HG03520 (cell line): Measurements from ENCODE around the gene NOP9.

Experiments used
- ATAC-seq: cut with Tn5 transposase; IDR thresholded peaks from one replicate; pipeline ENCODE4 v1.9.1; 2021; ENCODE audit warnings: mild to moderate bottlenecking, moderate library complexity; ENCODE audit not compliant: unreplicated experiment

The NOP9 gene, protein sequence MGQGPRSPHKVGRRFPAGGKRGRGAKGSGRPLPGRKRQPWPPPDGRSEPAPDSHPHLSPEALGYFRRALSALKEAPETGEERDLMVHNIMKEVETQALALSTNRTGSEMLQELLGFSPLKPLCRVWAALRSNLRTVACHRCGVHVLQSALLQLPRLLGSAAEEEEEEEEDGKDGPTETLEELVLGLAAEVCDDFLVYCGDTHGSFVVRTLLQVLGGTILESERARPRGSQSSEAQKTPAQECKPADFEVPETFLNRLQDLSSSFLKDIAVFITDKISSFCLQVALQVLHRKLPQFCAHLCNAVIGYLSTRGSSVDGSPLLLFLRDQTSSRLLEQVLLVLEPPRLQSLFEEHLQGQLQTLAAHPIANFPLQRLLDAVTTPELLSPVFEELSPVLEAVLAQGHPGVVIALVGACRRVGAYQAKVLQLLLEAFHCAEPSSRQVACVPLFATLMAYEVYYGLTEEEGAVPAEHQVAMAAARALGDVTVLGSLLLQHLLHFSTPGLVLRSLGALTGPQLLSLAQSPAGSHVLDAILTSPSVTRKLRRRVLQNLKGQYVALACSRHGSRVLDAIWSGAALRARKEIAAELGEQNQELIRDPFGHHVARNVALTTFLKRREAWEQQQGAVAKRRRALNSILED

DNA sequence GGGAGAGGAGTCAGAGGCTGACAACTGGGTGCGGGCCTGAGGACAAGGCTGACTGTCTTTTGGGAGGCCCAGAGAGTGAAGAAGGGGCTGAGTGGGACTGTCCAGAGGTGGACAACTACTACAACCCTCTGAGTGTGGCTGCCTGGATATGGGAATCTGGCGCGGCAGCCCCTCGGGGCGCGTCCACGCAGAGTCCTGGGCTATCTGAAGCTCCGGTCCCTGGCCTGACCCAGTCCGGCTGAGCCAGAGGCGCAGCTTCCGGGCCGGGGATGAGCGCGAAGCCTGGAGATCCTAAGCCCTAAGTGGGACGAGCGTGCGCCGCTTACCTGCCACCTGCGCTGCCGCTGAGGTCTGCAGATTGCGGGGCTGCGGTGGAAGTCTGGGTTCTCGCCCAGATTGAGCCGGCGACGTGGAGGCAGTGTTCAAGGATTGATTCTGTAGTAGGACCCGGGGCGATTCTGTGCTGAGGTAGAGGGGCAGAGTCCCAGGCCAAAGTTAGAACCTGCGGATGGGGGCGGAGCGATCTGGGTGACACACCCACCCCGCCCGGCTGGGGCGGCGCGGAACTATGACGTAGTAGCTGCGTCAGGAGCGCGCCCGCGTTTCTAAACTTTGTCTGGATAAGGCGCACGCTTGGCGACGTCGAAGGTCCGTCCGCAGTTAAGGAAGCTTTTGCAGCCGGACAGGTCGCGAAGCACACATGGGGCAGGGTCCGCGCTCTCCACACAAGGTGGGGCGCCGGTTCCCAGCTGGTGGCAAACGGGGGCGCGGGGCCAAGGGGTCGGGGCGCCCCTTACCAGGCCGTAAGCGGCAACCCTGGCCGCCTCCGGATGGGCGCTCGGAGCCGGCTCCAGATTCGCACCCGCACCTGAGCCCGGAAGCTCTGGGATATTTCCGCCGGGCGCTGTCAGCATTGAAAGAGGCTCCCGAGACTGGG is at the start of gene NOP9, which contains the start of gene DHRS1:
Gene NOP9, plus strand, starts transcription at position 596 of the 937 bp plus-strand sequence. Its CDS starts 105 bp downstream, at position 701.
Gene DHRS1, minus strand, starts transcription at position 526 of the 937 bp plus-strand sequence. CDS start 674 bp downstream, outside the sequence.
- peak; percentile 68 for ATAC-seq

DNA sequence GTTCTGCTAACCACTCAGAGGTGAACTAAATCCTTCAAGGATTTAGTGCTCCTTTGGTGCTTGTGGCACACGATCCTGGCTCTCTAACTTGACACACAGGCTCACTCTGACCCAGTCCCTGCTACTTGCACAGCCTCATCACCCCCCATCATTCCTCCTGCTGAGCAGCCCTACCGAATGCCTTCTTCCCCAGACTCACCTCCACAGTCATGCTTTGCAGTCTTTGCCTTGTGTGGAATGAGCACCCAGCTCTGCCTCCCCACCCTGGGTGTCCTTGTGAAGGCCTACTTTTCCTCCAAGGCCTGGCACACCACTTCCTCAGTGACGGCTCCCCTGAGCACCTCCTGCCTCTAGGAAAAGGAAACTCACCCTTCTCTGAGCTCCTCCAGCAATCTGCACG is 49.3 kb upstream of the NOP9 start:
- no peak for ATAC-seq

DNA sequence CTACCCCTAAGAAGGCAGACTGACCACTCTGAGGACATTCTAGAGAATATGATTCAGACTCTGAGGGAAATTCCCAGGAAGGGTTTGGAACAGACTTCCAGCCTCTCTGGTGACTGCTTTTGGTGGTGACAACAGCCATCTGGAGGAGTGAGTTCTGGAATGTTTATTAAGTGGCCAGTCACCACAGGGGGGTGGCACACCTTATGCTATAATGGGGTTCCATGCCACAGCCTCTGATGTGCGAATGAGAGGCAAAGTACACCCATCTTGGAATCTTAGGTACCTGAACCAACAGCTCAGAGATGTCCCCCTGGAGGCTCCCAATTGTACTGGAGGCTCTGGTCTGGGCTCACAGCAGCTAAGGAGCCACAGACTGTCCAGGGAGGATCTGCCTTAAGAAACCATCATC is 47.8 kb upstream of the NOP9 start:
- ATAC-seq = no peak

DNA sequence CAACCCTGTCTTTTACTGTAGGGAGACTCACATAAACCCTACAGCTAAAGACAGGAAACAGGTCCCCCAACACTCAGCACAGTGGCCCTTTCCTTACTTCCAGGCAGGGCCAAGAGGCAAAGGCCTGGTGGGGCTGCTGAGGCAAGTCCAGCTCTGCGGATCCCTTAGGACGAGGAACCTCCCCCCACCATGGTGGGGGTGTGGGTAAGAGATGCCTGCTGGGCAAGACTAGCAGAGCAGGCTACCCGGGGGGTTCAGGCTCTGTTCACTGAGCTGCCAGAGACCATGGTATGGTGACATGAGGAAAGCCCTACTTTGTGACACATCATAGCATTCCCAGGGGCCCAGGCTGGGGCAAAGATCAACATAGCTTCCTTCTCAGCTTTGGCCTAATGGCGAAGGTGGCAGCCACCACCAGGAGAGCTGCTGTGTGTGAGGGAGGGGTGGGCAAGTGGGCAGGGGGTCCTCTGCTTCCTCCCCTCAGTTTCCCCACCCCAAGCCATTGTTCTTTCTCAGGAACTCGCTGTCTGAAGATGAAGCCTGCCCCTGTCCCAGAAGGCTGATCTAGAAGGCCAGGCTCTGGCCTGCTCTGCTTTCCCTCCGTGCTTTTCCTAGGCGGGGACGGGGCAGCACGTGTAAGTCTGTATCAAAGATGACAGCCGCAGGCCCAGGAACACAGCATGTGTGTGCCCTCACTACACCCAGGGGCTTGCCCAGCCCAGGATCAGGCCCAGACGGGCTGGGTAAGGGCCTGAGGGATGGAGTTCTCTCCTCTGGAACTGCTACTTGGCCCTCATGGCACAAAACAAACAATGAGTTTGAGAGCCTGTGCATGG is 47.1 kb upstream of the NOP9 start:
- no peak for ATAC-seq

DNA sequence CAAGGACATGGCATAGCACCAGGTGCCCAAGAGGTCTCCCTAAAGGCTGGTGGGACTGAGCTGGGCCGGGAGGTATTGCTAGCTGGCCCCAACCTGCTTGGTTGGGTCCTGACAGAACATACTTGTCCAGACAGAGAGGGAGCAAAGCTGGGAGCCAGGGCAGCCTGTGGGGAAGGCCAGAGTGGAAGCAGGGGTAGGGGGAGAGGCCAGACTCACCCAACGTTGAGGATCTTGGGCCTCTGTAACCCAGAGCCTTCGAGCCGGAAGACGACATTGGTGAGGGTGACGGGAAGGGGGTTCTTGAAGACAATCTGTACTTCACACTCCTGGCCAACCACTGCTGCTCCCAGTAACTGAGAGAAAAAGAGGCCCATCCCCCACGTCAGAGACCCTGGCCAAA is 45.7 kb upstream of the NOP9 start:
- ATAC-seq = no peak

DNA sequence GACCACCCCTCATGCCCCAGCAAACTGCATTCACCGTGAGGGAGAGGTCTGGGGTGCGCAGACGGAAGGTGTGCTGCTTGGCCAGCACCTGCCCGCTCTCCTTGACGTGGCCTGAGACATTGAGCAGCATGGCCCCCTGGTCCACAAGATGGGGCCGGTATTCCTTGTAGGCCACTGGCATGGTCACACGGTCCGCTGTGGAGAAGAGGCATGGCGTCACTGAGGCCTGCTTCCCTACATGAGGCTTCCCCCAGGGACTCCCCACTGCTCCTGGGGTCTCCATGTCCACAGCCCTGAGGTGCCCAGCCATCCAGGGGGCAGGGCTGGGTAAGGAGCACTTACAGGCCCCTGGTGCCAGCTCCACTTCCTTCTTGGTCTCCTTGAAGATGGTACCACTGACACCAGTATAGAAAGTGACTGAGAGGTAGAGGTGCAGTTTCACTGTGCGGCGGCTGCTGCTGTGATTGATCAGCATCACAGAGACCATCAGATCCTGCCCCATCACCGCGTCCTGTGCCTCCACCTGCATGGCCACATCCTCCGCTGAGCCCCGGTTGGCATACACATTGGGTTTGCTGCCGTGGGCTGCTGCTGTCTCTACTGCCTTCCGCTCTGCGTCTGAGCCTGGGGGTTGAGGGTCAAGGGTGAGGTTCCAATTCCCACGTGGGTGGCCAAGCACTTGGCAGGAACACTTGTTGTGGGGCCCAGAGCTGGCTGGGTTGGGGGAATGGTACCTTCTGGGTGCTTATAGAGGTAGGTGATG is 44.8 kb upstream of the NOP9 start:
- no peak for ATAC-seq

DNA sequence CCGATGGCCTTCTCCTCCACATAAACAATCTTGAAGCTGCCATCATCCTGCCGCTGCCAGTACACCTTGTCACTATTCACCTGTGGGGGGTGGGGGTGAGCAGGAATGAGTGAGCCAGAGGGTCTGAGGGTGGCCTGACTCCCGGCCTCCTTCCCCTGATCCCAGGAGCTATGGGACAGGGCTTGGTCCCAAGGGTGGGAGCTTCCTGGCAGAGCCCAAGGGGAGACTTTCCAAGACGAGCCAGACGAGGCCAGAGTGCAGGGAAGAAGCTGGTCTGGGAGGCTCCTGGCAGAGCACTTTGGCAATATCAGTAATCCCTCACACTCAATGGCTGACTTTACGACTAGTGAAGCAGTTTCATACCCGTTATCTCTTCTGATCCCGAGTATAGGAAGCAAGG is 44.2 kb upstream of the NOP9 start:
- no peak for ATAC-seq

DNA sequence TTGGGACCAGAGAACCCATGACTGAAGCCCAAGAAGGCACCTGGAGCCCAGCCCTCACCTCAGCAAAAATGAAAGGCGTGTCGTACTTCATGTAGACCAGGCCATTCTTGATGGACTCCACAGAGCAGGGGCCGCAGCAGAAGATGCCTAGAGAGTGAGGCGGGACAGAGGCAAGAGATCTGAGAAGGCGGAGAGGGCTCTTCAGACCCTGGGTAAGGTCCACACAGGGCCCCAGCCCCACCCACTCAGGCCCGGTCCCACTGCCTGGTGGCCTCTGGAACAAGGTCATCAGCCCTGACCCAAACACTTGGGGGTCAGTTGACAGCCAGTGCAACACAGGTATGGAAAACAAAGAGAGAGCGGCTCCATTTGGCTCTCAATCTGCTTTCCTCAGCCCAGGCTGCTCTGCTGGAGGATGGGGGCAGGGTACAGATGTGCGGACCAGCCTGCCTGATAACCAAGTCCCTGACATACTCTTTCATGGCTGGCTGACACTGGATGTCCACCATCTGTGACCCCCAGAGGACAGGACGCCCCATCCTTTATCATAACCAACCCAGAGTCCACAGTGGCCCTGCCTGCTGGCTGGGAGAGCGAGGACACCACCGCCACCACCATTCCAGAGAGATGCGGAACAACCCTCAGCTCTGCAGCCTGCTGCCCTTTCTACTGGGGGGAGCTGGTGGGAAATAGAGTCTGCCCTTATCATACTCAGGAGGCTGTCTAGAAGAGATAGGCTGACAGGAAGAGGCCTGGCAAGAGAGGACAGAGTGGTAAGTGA is 43.5 kb upstream of the NOP9 start:
- ATAC-seq = no peak

DNA sequence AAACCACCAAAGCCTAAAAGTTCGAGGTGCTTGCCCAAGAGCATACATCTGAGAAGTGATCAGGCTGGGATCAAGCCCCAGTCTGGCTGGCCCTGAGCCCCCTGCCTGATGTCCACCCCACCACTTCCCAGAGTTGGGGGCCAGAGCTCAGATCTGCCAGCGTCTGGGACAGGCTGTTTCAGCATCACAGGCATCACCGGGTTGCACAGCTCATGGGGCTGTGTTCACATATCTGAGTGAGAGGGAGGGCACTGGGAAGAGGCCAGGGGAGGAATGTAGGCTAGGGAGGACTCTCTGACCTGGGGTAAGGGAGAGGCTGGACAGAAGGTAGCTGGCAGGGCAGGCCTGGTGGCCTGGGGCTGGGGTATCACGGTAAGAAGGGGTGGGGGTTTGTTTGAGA is 42.7 kb upstream of the NOP9 start:
- no peak for ATAC-seq

DNA sequence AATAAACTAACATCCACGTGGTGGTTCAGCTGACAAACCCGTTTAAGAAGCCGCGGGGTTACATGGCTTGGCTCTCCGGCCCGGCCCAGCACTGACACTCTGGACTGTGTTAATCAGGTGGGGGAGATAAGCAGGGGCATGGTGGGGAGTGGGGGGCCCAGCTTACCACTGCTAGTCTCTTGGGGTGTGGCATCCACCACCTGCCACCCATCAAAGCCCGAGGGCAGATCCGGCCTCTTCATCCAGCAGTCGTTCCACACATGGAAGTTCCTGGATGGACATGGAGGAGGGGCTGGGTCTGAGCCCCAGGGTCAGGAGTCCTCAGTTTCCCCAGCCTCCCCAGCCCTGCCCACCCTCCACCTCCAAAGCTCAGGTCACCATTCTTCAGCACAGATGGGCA is 41.5 kb upstream of the NOP9 start:
- no peak for ATAC-seq

DNA sequence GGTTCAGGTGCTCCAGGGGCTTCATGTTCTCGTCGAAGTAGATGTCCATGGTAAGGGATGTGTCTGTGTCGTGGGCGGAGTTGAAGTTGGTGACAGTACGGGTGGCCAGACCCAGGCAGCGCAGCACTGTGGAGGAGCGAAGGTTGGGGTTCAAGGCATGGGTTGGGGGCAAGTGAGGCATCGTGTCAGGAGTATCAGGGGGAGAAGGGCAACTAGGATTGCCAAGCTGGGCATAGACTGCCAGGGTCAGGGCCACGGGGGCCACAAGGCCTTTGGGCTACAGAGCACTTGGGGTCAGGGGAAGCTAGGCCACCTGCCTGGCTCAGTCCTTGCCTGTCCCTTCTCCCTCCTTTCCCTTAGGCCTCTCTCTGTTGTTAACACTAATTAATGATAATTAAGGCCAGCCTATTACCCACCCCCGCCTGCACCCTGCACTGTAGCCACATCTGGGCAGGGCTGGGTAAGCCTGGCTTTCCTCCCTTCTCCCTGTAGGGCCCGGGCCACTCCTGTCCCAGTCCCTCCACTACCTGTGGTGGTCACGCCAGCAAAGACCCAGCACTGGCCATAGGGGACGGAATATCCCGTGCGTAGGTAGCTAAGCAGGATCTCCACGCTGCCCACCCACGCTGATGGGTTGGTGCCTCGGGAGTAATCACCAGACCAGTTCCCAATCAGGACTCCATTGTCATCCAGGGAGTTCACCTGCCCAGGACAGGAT is 40.9 kb upstream of the NOP9 start:
- no peak for ATAC-seq

DNA sequence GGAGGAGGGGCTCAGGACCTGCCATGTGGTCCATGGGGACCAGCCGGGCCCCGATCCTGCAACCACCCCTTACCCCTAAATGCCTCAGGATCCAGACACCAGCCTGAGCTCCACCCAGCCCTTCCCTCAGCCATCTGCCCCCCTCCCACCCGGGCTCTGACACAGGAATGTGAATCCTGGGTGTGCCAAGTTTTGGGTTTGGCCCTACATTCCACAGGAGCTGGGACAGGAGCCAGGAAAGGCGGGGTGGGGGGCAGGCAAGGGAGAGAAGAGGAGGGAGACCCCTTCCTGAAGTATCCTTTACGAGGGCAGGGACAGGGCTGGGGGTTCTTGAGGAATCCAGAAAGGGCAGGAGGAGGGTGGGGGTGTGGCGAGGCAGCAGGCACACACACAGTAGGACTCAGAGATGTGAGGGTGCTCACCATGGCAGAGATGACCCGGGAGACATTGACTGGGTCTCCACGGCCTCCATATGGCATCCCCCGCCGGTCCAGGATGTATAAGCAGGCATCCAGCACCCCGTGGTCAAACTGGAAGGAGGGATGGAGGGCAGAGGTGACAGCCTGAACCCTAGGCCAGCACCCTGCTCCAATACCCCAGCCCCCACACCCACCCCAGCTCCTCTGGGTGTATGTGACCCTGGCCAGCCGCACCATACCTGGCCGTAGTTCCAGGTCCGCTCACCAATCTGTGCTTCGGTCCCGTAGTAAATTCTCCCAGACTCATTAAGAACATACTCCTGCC is 40.2 kb upstream of the NOP9 start:
- no peak for ATAC-seq

DNA sequence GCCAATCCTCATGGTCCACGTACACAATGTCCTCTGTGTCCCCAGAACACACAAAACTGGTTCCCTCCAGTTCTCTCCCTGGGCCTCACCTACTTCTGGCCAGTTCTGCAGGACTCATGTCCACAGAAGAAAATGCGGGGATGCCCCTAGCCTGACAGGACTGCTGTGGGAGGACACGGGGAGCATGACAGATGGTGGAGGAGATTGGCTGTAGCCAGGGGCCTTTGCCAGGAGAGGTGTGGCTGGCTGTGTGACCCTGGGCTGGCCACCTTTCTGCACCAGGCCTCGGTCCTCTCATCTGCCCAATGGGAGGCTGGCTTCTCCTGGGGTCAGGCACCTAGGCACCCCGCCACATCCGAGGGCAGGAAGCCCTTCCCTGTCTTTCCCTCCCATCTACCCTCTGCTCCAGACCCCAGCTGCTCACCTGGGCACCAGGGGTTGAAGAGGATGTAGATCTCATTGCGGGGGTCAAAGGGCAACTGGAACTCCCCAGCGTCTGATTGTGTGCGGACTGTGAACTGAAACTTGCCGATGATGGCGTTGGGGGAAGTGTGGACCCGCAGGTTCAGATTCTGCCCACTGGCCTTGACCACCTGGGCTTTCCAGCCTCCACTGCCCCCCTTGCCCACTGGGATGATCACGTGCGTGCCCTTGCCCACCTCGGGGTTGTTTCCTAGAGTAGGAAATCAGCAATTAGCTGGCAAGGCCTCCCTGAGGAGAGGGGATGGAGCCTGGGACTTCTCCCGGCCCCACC is 39.4 kb upstream of the NOP9 start:
- no peak for ATAC-seq

DNA sequence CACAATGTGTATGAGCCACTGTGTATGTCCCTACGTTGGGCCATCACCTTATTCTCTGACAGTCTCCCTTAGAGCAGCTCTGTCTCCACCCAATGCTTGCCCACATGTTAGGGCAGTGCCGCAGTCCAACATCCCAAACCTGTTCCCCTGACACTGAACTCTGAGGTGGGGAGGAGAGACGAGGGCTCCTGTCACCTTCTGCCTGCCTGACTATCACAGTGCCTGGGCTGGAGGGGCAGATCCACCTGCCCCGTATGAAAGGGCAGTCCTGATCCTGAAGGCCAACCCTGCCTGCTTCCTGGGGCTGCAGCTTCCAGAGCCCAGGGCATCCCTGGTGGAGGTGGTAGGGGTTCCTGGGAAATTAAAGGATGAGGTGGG is 38.9 kb upstream of the NOP9 start:
- ATAC-seq = no peak

DNA sequence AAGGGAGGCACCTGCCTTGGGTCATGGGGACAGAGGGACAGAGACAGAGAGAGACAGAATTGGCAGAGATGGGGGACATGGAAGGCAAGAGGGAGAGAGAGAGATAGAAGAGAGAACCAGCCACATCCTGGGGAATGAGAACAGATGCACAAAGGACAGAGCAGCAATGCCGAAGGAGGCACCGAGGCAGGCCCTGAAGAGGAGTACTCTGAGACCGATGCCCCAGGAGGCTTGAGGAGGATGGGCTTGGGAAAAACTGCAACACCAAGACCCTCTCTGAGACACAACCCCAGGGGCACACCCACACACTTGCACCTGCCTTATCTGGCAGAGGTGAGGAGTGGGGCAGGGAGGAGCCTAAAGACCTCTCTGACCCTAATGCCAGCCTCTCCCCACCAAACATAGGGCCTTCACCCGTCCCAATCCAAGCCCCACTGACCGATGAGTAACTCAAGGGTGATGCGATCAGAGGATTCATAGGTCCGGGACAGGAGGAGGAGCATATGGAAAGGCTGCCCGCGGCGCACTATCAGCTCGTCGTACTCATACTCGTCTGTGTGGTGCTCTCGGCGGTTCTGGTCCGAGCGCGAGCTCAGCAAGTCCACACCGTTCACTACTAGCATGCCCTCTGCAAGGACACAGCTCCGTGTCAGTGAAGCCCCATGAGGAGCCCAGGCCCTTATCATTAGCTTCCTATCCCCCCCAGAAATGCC is 38.2 kb upstream of the NOP9 start:
- ATAC-seq = no peak

DNA sequence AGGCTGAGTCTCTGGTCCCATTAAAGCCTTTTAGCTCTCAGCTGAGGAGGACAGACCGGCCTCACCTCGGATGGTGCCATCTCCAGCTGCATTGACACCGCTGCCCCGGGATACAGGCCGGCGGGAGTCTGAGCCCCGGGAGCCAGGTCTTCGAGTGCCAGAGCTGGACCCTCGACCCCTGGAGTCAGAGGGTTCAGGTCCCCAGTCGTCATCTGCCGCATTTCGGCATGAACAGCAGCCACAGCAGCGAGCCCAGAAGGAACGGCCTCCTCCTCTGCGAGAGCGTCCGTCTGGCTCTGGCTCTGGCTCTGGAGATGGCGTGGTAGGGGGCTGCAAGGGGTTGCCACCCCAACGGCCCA is 37.7 kb upstream of the NOP9 start:
- no peak for ATAC-seq
